T follicular helper cell (primary cell): ENCODE data around the gene EDIL3.

Experiments
- DNase-seq: peaks from one replicate; pipeline ENCODE4 v3.0.0-alpha.2; 2020; ENCODE audit warnings: low read depth

EDIL3 gene

GRCh38 chr5:84259283-84260045, 125.2 kb downstream of the EDIL3 start:
- DNase-seq, result no peak

DNA sequence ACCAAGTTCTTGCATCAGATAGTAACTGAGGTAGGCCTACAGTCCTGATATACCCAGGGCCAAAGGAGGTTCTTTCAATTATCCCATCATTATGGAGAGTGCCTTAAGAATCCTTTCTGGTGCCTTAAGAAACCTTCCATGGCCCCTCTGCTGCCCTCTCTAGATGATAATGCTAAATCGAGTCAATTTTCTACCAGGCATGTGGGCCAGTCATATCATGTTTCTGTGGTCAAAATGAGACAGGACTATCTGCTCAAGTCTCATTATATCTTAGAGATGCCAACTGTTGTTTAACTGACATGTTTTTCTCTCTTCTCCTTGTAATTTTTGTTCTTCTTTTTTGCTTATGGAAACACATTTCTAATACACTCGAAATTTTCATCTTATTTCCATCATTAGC, 127.6 kb downstream of the EDIL3 start:
- DNase-seq, result no peak

DNA sequence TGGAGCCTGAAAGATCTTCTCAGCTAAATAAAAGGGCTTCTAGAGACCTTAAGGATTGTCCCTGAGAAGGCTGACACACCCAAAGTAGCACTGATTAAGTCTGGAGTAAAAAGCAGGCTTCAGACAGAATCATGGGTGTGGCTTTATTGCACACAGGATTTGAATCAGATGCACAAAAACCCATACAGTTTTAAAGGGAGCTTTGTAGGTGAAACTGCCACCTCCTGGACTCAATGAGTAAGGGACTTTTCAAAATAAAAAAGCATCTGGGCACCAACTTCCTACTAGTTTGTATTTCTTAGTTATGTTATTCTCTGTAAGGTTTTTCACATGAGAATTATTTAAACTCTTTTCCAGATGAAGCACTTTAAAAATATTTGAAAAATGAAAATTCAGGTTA, 129.4 kb downstream of the EDIL3 start:
- DNase-seq, result no peak

DNA sequence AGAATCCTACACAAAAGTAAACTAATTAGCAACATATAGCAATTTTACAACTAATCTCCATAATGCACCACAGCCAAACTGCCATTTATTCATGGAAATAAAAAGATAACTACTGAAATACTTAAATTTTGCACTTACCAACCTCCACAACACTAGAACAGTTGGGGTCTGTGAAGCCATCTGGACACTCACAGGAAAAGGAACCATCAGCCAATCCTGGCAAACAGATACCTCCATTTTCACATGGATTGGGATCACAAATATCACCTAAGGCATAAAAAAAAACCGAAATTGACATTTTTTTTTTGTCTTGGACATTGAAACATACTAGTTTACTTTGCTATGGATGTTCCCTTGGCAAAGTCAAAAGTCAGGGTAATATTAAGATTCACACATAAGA, 130.7 kb downstream of the EDIL3 start:
- no peak for DNase-seq

GRCh38 chr5:84251503-84251902, 133.2 kb downstream of the EDIL3 start:
- no peak for DNase-seq

DNA sequence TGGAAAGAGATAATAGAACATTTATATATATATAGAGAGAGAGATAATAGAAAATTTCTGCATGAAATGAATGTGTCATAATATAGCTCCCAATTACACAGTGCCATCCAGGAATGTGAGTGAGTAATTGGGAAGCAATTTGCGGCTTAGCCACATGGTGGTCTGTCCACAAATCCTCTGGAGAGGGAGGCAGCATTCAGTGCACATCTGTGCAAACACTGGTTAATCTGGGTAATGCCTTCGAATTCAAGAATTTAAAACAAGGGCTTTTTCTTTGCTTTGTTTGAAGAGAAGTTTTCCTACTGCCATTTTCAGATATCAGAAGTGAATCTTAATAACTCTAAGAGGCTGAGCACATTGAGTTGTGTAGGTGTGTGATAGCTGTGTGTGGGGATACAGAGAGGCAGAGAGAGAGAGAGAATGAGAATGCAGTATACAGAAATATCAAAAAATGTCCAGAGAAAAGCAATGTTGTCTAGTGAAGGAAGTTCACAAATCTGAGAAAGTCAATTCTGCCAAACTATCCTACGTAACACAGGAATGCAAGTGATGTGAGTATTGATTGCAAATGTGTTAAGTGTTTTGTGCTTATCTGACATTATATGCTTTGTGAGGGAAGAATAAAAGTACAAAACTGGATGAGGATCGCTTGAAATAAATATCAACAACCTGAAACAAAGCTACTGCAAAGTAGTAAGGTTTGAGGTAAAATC, 134.6 kb downstream of the EDIL3 start:
- DNase-seq, result no peak

DNA sequence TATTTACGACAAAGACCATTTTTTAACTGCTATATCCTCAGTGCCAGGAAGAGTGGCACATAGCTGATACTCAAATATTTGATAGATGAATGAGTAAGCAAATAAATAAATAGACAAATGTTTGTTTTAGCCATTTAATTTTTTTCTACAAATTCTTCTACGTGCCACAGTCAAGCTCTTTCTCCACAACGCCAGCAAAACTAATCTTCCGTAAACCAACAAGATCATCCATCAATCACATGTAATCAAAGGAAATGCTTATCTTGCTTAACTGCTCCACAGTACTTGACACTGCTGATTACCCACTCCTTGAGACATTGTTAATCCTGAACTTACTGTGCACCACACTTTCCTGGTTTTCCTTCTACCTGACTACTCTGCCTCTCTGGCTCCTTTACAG, 136.7 kb downstream of the EDIL3 start:
- DNase-seq, result no peak

GRCh38 chr5:84242286-84242685, 142.4 kb downstream of the EDIL3 start:
- DNase-seq, result no peak

- DNase-seq, result no peak
These were observed 145.2 kb downstream of the EDIL3 start for GRCh38 chr5:84239494-84239893.

- no peak for DNase-seq
These were observed 147.6 kb downstream of the EDIL3 start for GRCh38 chr5:84237126-84237525.

GRCh38 chr5:84231433-84231832, 153.2 kb downstream of the EDIL3 start:
- DNase-seq, result no peak

- no peak for DNase-seq
These were observed 155.6 kb downstream of the EDIL3 start for GRCh38 chr5:84229045-84229444.

GRCh38 chr5:84228266-84228665, 156.4 kb downstream of the EDIL3 start:
- DNase-seq, result no peak

- DNase-seq, result no peak
These were observed 157.4 kb downstream of the EDIL3 start for GRCh38 chr5:84227236-84227635.

DNA sequence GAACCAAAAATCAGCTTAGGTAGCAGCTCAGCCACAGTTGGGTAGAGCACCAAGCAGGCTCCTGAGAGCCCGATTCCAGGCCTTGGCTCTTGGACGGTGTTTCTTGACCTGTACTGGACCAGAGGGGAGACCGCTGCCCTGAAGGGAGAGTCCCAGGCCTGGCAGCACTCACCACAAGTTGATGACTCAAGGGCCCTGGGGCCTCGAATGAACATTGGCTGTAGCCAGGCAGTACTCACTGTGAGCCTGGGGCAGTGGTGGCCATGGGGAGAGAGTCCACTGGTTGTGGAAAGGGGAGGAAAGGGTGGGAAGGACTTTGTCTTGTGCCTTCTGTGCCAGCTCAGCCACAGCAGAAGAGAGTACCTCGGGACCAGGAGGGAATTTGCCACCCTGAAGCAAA, 166.1 kb downstream of the EDIL3 start:
- DNase-seq, result no peak

DNA sequence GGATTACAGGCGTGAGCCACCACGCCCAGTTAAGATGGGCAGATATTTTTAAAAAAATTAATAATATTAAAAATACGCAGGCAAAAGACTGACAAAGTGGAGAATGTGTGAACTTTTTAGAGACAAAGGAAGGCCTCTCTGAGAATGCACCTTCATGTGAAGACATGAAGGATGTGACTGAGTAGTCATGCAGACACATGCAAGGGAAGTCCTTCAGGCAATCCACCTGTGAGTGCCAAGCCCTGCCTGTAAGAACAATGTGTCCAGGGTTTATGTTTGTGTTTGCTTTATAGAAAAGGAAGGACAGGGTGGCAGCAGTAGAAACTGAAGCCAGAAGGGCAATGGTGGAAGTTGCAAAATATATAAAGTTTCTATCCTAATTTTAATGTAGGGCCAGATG, 169.2 kb downstream of the EDIL3 start:
- no peak for DNase-seq

- no peak for DNase-seq
These were observed 170.8 kb downstream of the EDIL3 start for GRCh38 chr5:84213861-84214260.

DNA sequence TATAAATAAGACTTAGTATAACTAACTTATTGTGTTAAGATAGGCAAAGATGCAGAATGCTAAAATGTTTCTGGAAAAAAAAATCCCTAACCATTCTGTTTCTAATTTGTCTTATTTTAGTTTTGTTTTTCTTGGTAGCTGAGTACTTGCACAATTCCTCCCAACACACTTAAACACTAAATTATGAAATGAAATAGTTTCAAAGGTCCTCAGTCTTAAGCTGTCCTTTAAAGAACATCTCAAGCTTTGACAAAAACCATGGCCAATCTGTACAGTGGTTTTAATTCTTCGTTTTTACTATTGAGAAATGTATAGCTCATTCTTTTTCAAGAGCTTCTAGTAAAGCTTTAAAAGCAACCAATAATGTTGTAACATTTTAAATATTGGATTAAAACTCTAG, 171.5 kb downstream of the EDIL3 start:
- DNase-seq, result no peak

- no peak for DNase-seq
These were observed 179.9 kb downstream of the EDIL3 start for GRCh38 chr5:84204772-84205171.

GRCh38 chr5:84202136-84202535, 182.5 kb downstream of the EDIL3 start:
- no peak for DNase-seq

DNA sequence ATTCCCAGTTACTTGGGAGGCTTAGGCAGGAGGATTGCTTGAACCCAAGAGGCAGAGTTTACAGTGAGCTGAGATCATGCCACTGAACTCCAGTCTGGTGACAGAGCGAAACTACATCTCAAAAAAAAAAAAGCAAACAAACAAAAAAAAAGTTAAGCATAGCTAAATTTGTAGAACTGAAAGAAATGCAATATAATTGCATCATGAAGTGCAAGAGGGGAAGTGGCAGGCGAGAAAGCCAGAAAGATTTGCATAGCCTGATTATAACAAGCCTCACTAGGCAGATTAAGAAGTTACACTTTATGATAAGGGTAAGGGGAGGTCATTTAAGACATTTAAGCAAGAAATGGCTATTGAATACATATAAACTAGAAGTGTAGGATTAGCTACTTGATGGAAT, 187.1 kb downstream of the EDIL3 start:
- no peak for DNase-seq

GRCh38 chr5:84191281-84191680, 193.4 kb downstream of the EDIL3 start:
- DNase-seq, result no peak

DNA sequence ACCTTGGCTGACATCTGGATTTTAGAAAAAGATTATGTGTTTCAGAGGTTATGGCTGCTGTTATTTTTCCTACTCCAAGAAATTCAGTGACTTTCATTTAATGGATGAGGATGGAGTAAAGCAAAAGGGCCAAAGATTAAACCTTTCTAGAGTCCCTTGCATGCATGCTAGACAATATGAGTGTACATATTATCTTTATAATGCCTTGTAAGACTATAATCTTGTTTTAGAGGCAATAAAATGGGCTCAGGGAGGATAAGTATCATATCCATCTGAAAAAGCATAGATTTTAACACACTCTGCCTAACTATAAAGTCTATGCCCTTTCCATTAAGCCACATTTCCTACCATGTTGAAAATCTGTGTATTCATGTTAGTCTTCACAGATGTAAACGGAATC, 199.8 kb downstream of the EDIL3 start:
- DNase-seq, result no peak

- DNase-seq, result no peak
These were observed 203.6 kb downstream of the EDIL3 start for GRCh38 chr5:84181093-84181492.
